ENCODE measurements around the gene KXD1. TPM values are rescaled to one million over a fixed set of nuclear protein-coding genes. Genes with fewer than 3 reads are reported as not detected.

Gene KXD1
- total RNA-seq, 1 experiment from 2014 or later, result 138 TPM

DNA sequence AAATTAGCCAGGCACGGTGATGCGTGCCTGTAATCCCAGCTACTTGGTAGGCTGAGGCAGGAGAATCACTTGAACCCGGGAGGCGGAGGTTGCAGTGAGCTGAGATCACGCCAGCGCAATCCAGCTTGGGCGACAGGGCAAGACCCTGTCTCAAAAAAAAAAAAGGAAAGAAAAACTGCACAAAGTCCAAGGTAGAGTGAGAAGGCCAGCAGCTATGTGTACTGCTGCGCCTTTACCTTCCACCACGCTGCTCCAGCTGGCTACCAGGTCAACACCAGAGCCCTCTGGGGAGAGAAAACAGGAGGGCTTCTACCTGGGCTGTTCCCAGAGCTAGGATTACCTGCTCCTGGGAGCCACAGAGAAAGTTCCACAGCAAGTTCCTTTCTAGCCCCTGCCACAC lies 39.0 kb upstream of the KXD1 start:
- peak overlapping the region; percentile 14 for H4K91ac ChIP-seq (ENCODE audit: insufficient read length, low read depth, low read length)
- no peak overlapping the region for H3K23ac ChIP-seq (ENCODE audit: insufficient read length, low read depth, low read length)
- H3K27ac ChIP-seq (ENCODE audit: insufficient read length, low read depth, low read length), result no peak overlapping the region
- no peak overlapping the region for H3K18ac ChIP-seq (ENCODE audit: insufficient read length, low read depth, low read length)
- no peak overlapping the region for H3K56ac ChIP-seq (ENCODE audit: insufficient read length, low read depth, low read length)
- no peaks in the 10 kb centered on the region for H3K36me3 Mint-ChIP-seq (ENCODE audit: insufficient read depth in 1 of 3, low read depth in 3 of 3)
- no peak overlapping the region for H2AFZ ChIP-seq (ENCODE audit: low read length)
- no peak overlapping the region for H3K14ac ChIP-seq (ENCODE audit: insufficient read depth, low read length)
- no peak overlapping the region for H2BK5ac ChIP-seq (ENCODE audit: insufficient read length, low read length)
- no peak overlapping the region for H2BK12ac ChIP-seq (ENCODE audit: insufficient read length, low read depth, low read length)
- peaks cover 12% of the 10 kb centered on the region for H3K23me2 ChIP-seq (ENCODE audit: insufficient read length, low read depth, low read length, poor library complexity, severe bottlenecking)
- H3K9me3 Mint-ChIP-seq, result no peaks in the 10 kb centered on the region
- H2BK120ac ChIP-seq (ENCODE audit: low read depth, low read length, poor library complexity, severe bottlenecking), result no peak overlapping the region
- H4K5ac ChIP-seq (ENCODE audit: insufficient read length, low read depth, low read length), result no peak overlapping the region
- TF ChIP-seq, protein P1, sequence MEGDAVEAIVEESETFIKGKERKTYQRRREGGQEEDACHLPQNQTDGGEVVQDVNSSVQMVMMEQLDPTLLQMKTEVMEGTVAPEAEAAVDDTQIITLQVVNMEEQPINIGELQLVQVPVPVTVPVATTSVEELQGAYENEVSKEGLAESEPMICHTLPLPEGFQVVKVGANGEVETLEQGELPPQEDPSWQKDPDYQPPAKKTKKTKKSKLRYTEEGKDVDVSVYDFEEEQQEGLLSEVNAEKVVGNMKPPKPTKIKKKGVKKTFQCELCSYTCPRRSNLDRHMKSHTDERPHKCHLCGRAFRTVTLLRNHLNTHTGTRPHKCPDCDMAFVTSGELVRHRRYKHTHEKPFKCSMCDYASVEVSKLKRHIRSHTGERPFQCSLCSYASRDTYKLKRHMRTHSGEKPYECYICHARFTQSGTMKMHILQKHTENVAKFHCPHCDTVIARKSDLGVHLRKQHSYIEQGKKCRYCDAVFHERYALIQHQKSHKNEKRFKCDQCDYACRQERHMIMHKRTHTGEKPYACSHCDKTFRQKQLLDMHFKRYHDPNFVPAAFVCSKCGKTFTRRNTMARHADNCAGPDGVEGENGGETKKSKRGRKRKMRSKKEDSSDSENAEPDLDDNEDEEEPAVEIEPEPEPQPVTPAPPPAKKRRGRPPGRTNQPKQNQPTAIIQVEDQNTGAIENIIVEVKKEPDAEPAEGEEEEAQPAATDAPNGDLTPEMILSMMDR (conservative IDR thresholded peaks at IDR 0.05), result no peak
- no CpG with 5 or more reads among the region's 9 CpGs for WGBS (ENCODE audit: extremely low coverage, insufficient read length, low lambda C conversion rate)
- H2AK5ac ChIP-seq (ENCODE audit: insufficient read length, low read length), result no peak overlapping the region
- no peak overlapping the region for H3T11ph ChIP-seq (ENCODE audit: low read length)
- no peaks in the 10 kb centered on the region for H3K9me3 ChIP-seq (ENCODE audit: control insufficient read depth, low read depth, low read length)
- no peaks in the 10 kb centered on the region for H3K27me3 ChIP-seq (ENCODE audit: insufficient read depth, low read length)
- H3K79me2 ChIP-seq (ENCODE audit: insufficient read depth, low read length), result peaks cover 14% of the 10 kb centered on the region
- H3K27me3 Mint-ChIP-seq (ENCODE audit: low read depth), result no peaks in the 10 kb centered on the region
- H2BK15ac ChIP-seq (ENCODE audit: low read depth, low read length), result no peak overlapping the region
- no peak overlapping the region for H2BK20ac ChIP-seq (ENCODE audit: low read depth, low read length, poor library complexity, severe bottlenecking)
- no peak overlapping the region for H3K27ac Mint-ChIP-seq
- no peak overlapping the region for H3K4me3 Mint-ChIP-seq
- H3K4me1 ChIP-seq (ENCODE audit: insufficient read depth, low read length), result peaks cover 3% of the 10 kb centered on the region; the same call in 1 of the 2 replicates
- H4K8ac ChIP-seq (replicated peaks; ENCODE audit: insufficient read length, low read depth, low read length), result no peak overlapping the region
- no peak overlapping the region for H3K4me2 ChIP-seq (ENCODE audit: insufficient read depth, insufficient read length, low read length)
- H3K4ac ChIP-seq (ENCODE audit: low read depth, low read length), result no peak overlapping the region
- no peaks in the 10 kb centered on the region for H4K20me1 ChIP-seq (ENCODE audit: control insufficient read depth, insufficient read depth, insufficient read length)
- DNase-seq, result no peak
- H3K4me1 Mint-ChIP-seq, result peaks cover 27 to 31% of the 10 kb centered on the region in 2 experiments
- H3K9ac ChIP-seq (ENCODE audit: extremely low read depth, insufficient read length, low read length), result no peak overlapping the region
- peaks cover 4% of the 10 kb centered on the region for H3K79me1 ChIP-seq (ENCODE audit: insufficient read depth, low read depth, low read length, poor library complexity, severe bottlenecking)
